Measurements from ENCODE around the gene PPP1R14C.

- no peak for TF ChIP-seq CTCF (IDR thresholded peaks at IDR 0.05)
- TF ChIP-seq POLR2A (IDR thresholded peaks at IDR 0.05) = no peak
- TF ChIP-seq EP300 (IDR thresholded peaks at IDR 0.05) = no peak
- no peak for TF ChIP-seq POLR2AphosphoS5 (IDR thresholded peaks at IDR 0.05)
Measured at GRCh38 chr6:150298030-150298380, 155.2 kb downstream of the PPP1R14C start.
